Stimulated activated naive CD8-positive, alpha-beta T cell treated with anti-CD3 and anti-CD28 coated beads, Interleukin-15, Interleukin-2, amounts not matched to agents 100 ng/mL and 50 ng/mL, for 24 hours (primary cell): ENCODE results near the gene IFNE.

ENCODE experiments used
- H3K27ac Mint-ChIP-seq: one replicate; pipeline ENCODE4 v1.8.0; 2021; ENCODE audit warnings: mild to moderate bottlenecking, mixed read lengths
- H3K27me3 Mint-ChIP-seq: one replicate; pipeline ENCODE4 v1.8.0; 2021; ENCODE audit warnings: mixed read lengths
- H3K36me3 Mint-ChIP-seq: one replicate; pipeline ENCODE4 v1.8.0; 2021; ENCODE audit warnings: low read depth, mixed read lengths
- H3K4me1 Mint-ChIP-seq: one replicate; pipeline ENCODE4 v1.8.0; 2021; ENCODE audit warnings: low read depth, mixed read lengths
- H3K4me3 Mint-ChIP-seq: one replicate; pipeline ENCODE4 v1.8.0; 2021; ENCODE audit warnings: mild to moderate bottlenecking, mixed read lengths
- H3K9me3 Mint-ChIP-seq: one replicate; pipeline ENCODE4 v1.8.0; 2021; ENCODE audit warnings: mixed read lengths

IFNE gene, protein sequence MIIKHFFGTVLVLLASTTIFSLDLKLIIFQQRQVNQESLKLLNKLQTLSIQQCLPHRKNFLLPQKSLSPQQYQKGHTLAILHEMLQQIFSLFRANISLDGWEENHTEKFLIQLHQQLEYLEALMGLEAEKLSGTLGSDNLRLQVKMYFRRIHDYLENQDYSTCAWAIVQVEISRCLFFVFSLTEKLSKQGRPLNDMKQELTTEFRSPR

DNA sequence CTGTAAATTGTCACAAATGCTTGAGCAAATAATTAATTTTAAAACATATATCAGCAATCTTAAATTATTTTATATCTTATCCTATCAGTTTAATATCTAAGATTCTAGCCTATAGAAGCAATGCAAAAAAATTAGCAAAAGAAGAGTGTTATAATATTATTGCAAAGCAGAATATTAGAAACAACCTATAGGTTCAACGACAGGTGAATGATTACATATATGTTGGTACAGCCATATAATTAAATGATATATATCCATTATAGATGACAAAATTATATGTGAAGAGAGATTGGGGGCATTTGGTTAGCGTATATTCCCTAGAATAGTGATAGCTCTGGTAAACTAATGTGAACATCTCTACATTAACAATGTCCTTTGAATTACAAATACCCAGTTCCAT is at the start of gene IFNE:
Gene IFNE (minus strand): TSS at position 101 of the 400 bp plus-strand sequence. CDS start 619 bp downstream, outside the sequence.
- Mint-ChIP-seq H3K27ac (no peak within 1 kb of the TSS), H3K9me3 (peaks cover 4% of the 10 kb centered on the region), H3K27me3 (no peaks in the 10 kb centered on the region), H3K36me3 (no peaks in the 10 kb centered on the region), H3K4me3 (no peak within 1 kb of the TSS), H3K4me1 (peaks cover 9% of the 10 kb centered on the region)

- peaks cover 14% of the 10 kb centered on the region for H3K36me3 Mint-ChIP-seq
- H3K27me3 Mint-ChIP-seq, result no peaks in the 10 kb centered on the region
- no peaks in the 10 kb centered on the region for H3K4me1 Mint-ChIP-seq
- no peak overlapping the region for H3K27ac Mint-ChIP-seq
- H3K4me3 Mint-ChIP-seq, result no peak overlapping the region
- no peaks in the 10 kb centered on the region for H3K9me3 Mint-ChIP-seq
These were observed 46.2 kb upstream of the IFNE start for GRCh38 chr9:21528123-21528808.

- Mint-ChIP-seq H3K9me3 (no peaks in the 10 kb centered on the region), H3K4me3 (no peak overlapping the region), H3K36me3 (peaks cover 14% of the 10 kb centered on the region), H3K27ac (no peak overlapping the region), H3K27me3 (no peaks in the 10 kb centered on the region), H3K4me1 (no peaks in the 10 kb centered on the region)
These were observed 45.5 kb upstream of the IFNE start for GRCh38 chr9:21527579-21527978.

- peaks cover 11% of the 10 kb centered on the region for H3K36me3 Mint-ChIP-seq
- no peak overlapping the region for H3K27ac Mint-ChIP-seq
- H3K4me1 Mint-ChIP-seq, result no peaks in the 10 kb centered on the region
- no peaks in the 10 kb centered on the region for H3K9me3 Mint-ChIP-seq
- no peaks in the 10 kb centered on the region for H3K27me3 Mint-ChIP-seq
- H3K4me3 Mint-ChIP-seq, result no peak overlapping the region
These were observed 43.1 kb upstream of the IFNE start for GRCh38 chr9:21525174-21525573.

- H3K27ac Mint-ChIP-seq, result no peak overlapping the region
- H3K27me3 Mint-ChIP-seq, result no peaks in the 10 kb centered on the region
- H3K4me1 Mint-ChIP-seq, result no peaks in the 10 kb centered on the region
- H3K9me3 Mint-ChIP-seq, result no peaks in the 10 kb centered on the region
- no peak overlapping the region for H3K4me3 Mint-ChIP-seq
- H3K36me3 Mint-ChIP-seq, result peaks cover 11% of the 10 kb centered on the region
These were observed 42.2 kb upstream of the IFNE start for GRCh38 chr9:21524099-21524830.

DNA sequence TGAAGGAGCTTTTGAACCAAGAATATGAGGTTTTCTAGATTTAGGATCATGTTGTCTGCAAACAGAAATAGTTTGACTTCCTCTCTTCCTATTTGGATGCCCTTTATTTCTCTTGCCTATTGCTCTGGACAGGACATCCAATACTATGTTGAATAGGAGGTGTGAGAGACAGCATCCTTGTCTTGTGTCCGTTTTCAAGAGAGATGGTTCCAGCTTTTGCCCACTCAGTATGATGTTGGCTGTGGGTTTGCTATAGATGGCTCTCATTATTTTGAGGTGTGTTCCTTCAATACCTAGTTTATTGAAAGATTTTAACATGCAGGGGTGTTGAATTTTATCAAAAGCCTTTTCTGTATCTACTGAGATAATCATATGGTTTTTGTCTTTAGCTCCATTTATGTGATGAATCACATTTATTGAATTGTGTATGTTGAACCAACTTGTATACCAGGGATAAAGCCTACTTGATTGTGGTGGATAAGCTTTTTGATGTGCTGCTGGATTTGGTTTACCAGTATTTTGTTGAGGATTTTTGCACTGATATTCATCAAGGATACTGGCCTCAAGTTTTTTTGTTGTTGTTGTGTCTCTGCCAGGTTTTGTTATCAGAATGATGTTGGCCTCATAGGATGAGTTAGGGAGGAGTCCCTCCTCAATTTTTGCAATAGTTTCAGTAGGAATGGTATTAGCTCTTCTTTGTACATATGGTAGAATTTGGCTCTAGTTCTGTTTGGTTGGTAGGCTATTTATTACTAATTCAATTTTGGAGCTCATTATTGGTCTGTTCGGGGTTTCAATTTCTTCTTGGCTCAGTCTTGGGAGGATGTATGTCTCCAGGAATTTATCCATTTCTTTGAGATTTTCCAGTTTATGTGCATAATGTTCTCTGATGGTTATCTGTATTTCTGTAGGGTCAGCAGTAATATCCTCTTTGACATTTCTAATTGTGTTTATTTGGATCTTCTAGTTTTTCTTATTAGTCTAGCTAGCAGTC is 41.2 kb upstream of the IFNE start:
- H3K4me1 Mint-ChIP-seq, result no peaks in the 10 kb centered on the region
- no peaks in the 10 kb centered on the region for H3K9me3 Mint-ChIP-seq
- H3K27me3 Mint-ChIP-seq, result no peaks in the 10 kb centered on the region
- peaks cover 11% of the 10 kb centered on the region for H3K36me3 Mint-ChIP-seq
- H3K27ac Mint-ChIP-seq, result no peak overlapping the region
- H3K4me3 Mint-ChIP-seq, result no peak overlapping the region

DNA sequence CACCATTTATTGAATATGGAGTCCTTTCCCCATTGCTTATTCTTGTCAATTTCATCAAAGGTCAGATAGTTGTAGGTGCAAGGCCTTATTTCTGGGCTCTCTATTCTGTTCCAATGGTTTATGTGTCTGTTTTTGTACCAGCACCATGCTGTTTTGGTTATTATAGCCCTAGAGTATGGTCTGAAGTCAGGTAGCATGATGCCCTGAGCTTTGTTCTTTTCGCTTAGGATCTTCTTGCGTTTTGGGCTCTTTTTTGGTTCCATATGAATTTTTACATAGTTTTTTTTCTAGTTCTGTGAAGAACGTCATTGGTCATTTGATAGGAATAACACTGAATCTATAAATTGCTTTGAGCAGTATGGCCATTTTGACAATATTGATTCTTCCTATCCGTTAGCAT is 40.2 kb upstream of the IFNE start:
- Mint-ChIP-seq H3K9me3 (no peaks in the 10 kb centered on the region), H3K4me3 (no peak overlapping the region), H3K36me3 (peaks cover 7% of the 10 kb centered on the region), H3K27ac (no peak overlapping the region), H3K4me1 (no peaks in the 10 kb centered on the region), H3K27me3 (no peaks in the 10 kb centered on the region)

DNA sequence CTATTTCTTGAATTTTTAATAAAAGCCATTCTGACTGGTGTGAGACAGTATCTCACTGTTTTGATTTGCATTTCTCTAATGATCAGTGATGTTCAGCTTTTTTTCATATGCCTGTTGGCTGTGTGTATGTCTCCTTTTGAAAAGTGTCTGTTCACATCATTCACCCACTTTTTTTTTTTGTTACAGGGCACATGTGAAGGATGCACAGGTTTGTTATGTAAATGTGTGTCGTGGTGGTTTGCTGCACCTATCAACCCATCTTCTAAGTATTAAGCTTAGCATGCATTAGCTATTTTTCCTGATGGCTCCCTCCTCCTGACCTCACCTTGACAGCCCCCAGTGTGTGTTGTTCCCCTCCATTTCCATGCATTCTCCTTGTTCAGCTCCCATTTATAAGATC is 39.3 kb upstream of the IFNE start:
- H3K4me3 Mint-ChIP-seq, result no peak overlapping the region
- H3K4me1 Mint-ChIP-seq, result no peaks in the 10 kb centered on the region
- no peaks in the 10 kb centered on the region for H3K9me3 Mint-ChIP-seq
- H3K27me3 Mint-ChIP-seq, result no peaks in the 10 kb centered on the region
- H3K27ac Mint-ChIP-seq, result no peak overlapping the region
- no peaks in the 10 kb centered on the region for H3K36me3 Mint-ChIP-seq

GRCh38 chr9:21520501-21521228 is 38.6 kb upstream of the IFNE start:
- H3K9me3 Mint-ChIP-seq, result no peaks in the 10 kb centered on the region
- H3K27me3 Mint-ChIP-seq, result no peaks in the 10 kb centered on the region
- no peak overlapping the region for H3K27ac Mint-ChIP-seq
- no peak overlapping the region for H3K4me3 Mint-ChIP-seq
- no peaks in the 10 kb centered on the region for H3K4me1 Mint-ChIP-seq
- no peaks in the 10 kb centered on the region for H3K36me3 Mint-ChIP-seq

- Mint-ChIP-seq H3K9me3 (no peaks in the 10 kb centered on the region), H3K4me3 (no peak overlapping the region), H3K27ac (no peak overlapping the region), H3K36me3 (no peaks in the 10 kb centered on the region), H3K4me1 (no peaks in the 10 kb centered on the region), H3K27me3 (no peaks in the 10 kb centered on the region)
These were observed 37.8 kb upstream of the IFNE start for GRCh38 chr9:21519855-21520434.

- Mint-ChIP-seq H3K27me3 (no peaks in the 10 kb centered on the region), H3K9me3 (peaks cover under 1% of the 10 kb centered on the region), H3K36me3 (no peaks in the 10 kb centered on the region), H3K4me3 (no peak overlapping the region), H3K27ac (no peak overlapping the region), H3K4me1 (no peaks in the 10 kb centered on the region)
These were observed 34.7 kb upstream of the IFNE start for GRCh38 chr9:21516796-21517195.

DNA sequence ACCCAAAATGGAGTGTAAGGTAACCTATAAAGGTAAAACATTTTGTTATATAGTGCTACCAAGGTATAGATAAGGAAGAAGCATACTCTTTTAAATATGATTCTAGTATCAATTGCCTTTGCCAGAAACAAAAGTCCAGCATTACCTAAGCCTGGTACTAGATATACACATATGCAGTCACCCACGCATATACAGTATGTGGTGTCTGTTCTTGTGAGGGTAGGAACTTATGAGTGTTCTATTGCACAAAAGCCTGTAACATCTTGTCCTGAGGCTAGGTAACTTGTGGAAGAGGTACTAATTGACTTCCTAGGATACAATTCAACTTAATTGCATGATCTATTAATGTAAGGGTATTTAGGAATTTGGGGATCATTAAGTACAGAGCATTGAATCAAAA is 31.3 kb upstream of the IFNE start:
- no peak overlapping the region for H3K27ac Mint-ChIP-seq
- H3K4me1 Mint-ChIP-seq, result no peaks in the 10 kb centered on the region
- H3K9me3 Mint-ChIP-seq, result peaks cover 4% of the 10 kb centered on the region
- no peaks in the 10 kb centered on the region for H3K36me3 Mint-ChIP-seq
- no peak overlapping the region for H3K4me3 Mint-ChIP-seq
- no peaks in the 10 kb centered on the region for H3K27me3 Mint-ChIP-seq

DNA sequence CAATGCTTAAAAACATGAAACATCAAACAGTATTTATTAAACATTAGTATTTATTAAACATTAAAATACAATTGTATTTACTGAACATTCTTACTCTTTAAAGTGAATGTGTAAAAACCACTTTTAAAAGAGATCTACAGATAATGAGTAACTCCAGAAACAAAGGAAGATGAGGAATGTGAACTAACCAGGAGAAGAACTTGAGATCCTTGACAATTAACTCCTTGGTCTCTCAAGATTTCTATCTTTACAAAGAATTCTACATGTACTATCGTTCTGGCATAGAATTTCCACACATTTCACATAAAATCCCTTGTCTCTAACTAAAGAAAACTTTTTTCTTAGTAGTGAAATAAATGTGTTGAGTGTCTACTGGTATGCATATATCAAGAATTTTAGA is 28.7 kb upstream of the IFNE start:
- H3K36me3 Mint-ChIP-seq, result no peaks in the 10 kb centered on the region
- H3K27ac Mint-ChIP-seq, result no peak overlapping the region
- no peaks in the 10 kb centered on the region for H3K4me1 Mint-ChIP-seq
- H3K4me3 Mint-ChIP-seq, result no peak overlapping the region
- H3K27me3 Mint-ChIP-seq, result no peaks in the 10 kb centered on the region
- H3K9me3 Mint-ChIP-seq, result peaks cover 7% of the 10 kb centered on the region

GRCh38 chr9:21507483-21507790 is 25.3 kb upstream of the IFNE start:
- no peak overlapping the region for H3K4me3 Mint-ChIP-seq
- no peaks in the 10 kb centered on the region for H3K4me1 Mint-ChIP-seq
- H3K27me3 Mint-ChIP-seq, result no peaks in the 10 kb centered on the region
- H3K9me3 Mint-ChIP-seq, result peaks cover 7% of the 10 kb centered on the region
- H3K36me3 Mint-ChIP-seq, result no peaks in the 10 kb centered on the region
- H3K27ac Mint-ChIP-seq, result no peak overlapping the region
